HEK293 (cell line): Measurements from ENCODE around the gene GNMT.

Experiments
- CTCF ChIP-seq: fragments of 450-650 bp; formaldehyde crosslinking; IDR thresholded peaks from 2 replicates; pipeline ENCODE4 v1.5.1; 2016; ENCODE audit warnings: missing biosample characterization, missing genetic modification characterization
- FEZF1 ChIP-seq: fragments of 450-650 bp; formaldehyde crosslinking; IDR thresholded peaks from 2 replicates; pipeline ENCODE4 v1.5.1; 2016; ENCODE audit warnings: missing biosample characterization, missing genetic modification characterization
- KLF7 ChIP-seq: fragments of 450-650 bp; formaldehyde crosslinking; IDR thresholded peaks from 2 replicates; pipeline ENCODE4 v1.5.1; 2016; ENCODE audit warnings: missing biosample characterization, missing genetic modification characterization, borderline replicate concordance
- TCF7L2 ChIP-seq: IDR thresholded peaks from 2 replicates; pipeline ENCODE4 v1.6.1; 2011; ENCODE audit warnings: low read depth, mild to moderate bottlenecking, inconsistent platforms, low read length, moderate library complexity, borderline replicate concordance
- ZBTB21 ChIP-seq: fragments of 450-650 bp; formaldehyde crosslinking; IDR thresholded peaks from 2 replicates; pipeline ENCODE4 v1.5.1; 2017; ENCODE audit warnings: missing biosample characterization, missing genetic modification characterization
- ZBTB49 ChIP-seq: fragments of 450-650 bp; formaldehyde crosslinking; IDR thresholded peaks from 2 replicates; pipeline ENCODE4 v1.5.1; 2016; ENCODE audit warnings: missing biosample characterization, missing genetic modification characterization, low read depth
- ZFP37 ChIP-seq: fragments of 450-650 bp; formaldehyde crosslinking; IDR thresholded peaks from 2 replicates; pipeline ENCODE4 v1.5.1; 2016; ENCODE audit warnings: missing biosample characterization, missing genetic modification characterization
- ZNF146 ChIP-seq: fragments of 450-650 bp; formaldehyde crosslinking; IDR thresholded peaks from 2 replicates; pipeline ENCODE4 v1.5.1; 2016; ENCODE audit warnings: missing biosample characterization, missing genetic modification characterization
- ZNF221 ChIP-seq: fragments of 450-650 bp; formaldehyde crosslinking; IDR thresholded peaks from 2 replicates; pipeline ENCODE4 v1.5.1; 2017; ENCODE audit warnings: missing biosample characterization, missing genetic modification characterization, borderline replicate concordance
- ZNF26 ChIP-seq: fragments of 450-650 bp; formaldehyde crosslinking; IDR thresholded peaks from 2 replicates; pipeline ENCODE4 v1.5.1; 2016; ENCODE audit warnings: missing biosample characterization, missing genetic modification characterization
- ZNF266 ChIP-seq: fragments of 450-650 bp; formaldehyde crosslinking; IDR thresholded peaks from 2 replicates; pipeline ENCODE4 v1.5.1; 2016; ENCODE audit warnings: missing biosample characterization, missing genetic modification characterization, low read depth
- ZNF366 ChIP-seq: fragments of 450-650 bp; formaldehyde crosslinking; conservative IDR thresholded peaks from 2 replicates; pipeline ENCODE4 v1.5.1; 2016; ENCODE audit warnings: missing biosample characterization, missing genetic modification characterization
- ZNF398 ChIP-seq: fragments of 450-650 bp; formaldehyde crosslinking; IDR thresholded peaks from 2 replicates; pipeline ENCODE4 v1.5.1; 2017; ENCODE audit warnings: missing biosample characterization, missing genetic modification characterization
- ZNF48 ChIP-seq: fragments of 450-650 bp; formaldehyde crosslinking; IDR thresholded peaks from 2 replicates; pipeline ENCODE4 v1.5.1; 2016; ENCODE audit warnings: missing biosample characterization, missing genetic modification characterization
- ZNF513 ChIP-seq: fragments of 450-650 bp; IDR thresholded peaks from 2 replicates; pipeline ENCODE4 v1.5.1; 2018; ENCODE audit warnings: missing biosample characterization, missing genetic modification characterization
- ZNF529 ChIP-seq: fragments of 450-650 bp; formaldehyde crosslinking; IDR thresholded peaks from 2 replicates; pipeline ENCODE4 v1.5.1; 2017; ENCODE audit warnings: missing genetic modification characterization, missing biosample characterization; ENCODE audit not compliant: insufficient replicate concordance
- ZNF555 ChIP-seq: fragments of 450-650 bp; formaldehyde crosslinking; conservative IDR thresholded peaks from 2 replicates; pipeline ENCODE4 v1.5.1; 2017; ENCODE audit warnings: missing biosample characterization, mild to moderate bottlenecking, missing genetic modification characterization, inconsistent platforms
- ZNF561 ChIP-seq: fragments of 450-650 bp; IDR thresholded peaks from 2 replicates; pipeline ENCODE4 v1.5.1; 2018; ENCODE audit warnings: missing biosample characterization, missing genetic modification characterization, borderline replicate concordance
- ZNF596 ChIP-seq: fragments of 450-650 bp; IDR thresholded peaks from 2 replicates; pipeline ENCODE4 v1.5.0; 2018; ENCODE audit warnings: missing biosample characterization, mild to moderate bottlenecking, missing genetic modification characterization, moderate library complexity
- ZNF624 ChIP-seq: fragments of 450-650 bp; formaldehyde crosslinking; IDR thresholded peaks from 2 replicates; pipeline ENCODE4 v1.5.1; 2017; ENCODE audit warnings: missing biosample characterization, missing genetic modification characterization
- ZNF639 ChIP-seq: fragments of 450-650 bp; formaldehyde crosslinking; IDR thresholded peaks from 2 replicates; pipeline ENCODE4 v1.5.1; 2016; ENCODE audit warnings: missing biosample characterization, missing genetic modification characterization
- ZNF670 ChIP-seq: fragments of 450-650 bp; formaldehyde crosslinking; IDR thresholded peaks from 2 replicates; pipeline ENCODE4 v1.5.1; 2016; ENCODE audit warnings: missing biosample characterization, missing genetic modification characterization, low read depth
- ZNF692 ChIP-seq: fragments of 450-650 bp; formaldehyde crosslinking; IDR thresholded peaks from 2 replicates; pipeline ENCODE4 v1.5.1; 2016; ENCODE audit warnings: missing biosample characterization, missing genetic modification characterization
- ZNF843 ChIP-seq: fragments of 450-650 bp; formaldehyde crosslinking; IDR thresholded peaks from 2 replicates; pipeline ENCODE4 v1.5.1; 2016; ENCODE audit warnings: missing biosample characterization, missing genetic modification characterization
- ZSCAN30 ChIP-seq: fragments of 450-650 bp; IDR thresholded peaks from 2 replicates; pipeline ENCODE4 v1.5.1; 2018; ENCODE audit warnings: missing biosample characterization, mild to moderate bottlenecking, missing genetic modification characterization, moderate library complexity

GNMT gene

GRCh38 chr6:43013097-43013842 lies 52.7 kb downstream of the GNMT start (continued):
- TF ChIP-seq ZNF843 (tag by site-specific recombination) (peak; percentile 30; the same call in 1 of the 2 replicates), ZNF146 (tag by site-specific recombination) (no peak), ZNF366 (tag by site-specific recombination) (0 out of 2 replicates have a peak, but pooled peaks have one; percentile 25), ZNF513 (0 out of 2 replicates have a peak, but pooled peaks have one; percentile 6), ZNF624 (tag by site-specific recombination) (no peak), ZNF26 (tag by site-specific recombination) (no peak), ZBTB49 (tag by site-specific recombination) (no peak), ZFP37 (0 out of 2 replicates have a peak, but pooled peaks have one; percentile 55), ZNF529 (tag by site-specific recombination) (no peak), ZNF555 (tag by site-specific recombination) (no peak), TCF7L2 (no peak), KLF7 (tag by site-specific recombination) (peak; percentile 56; the same call in 1 of the 2 replicates), FEZF1 (tag by site-specific recombination) (0 out of 2 replicates have a peak, but pooled peaks have one; percentile 1), ZNF561 (no peak), ZNF670 (tag by site-specific recombination) (no peak), CTCF (no peak), ZNF639 (tag by site-specific recombination) (no peak), ZBTB21 (peak; percentile 45; the same call in 1 of the 2 replicates), ZSCAN30 (no peak), ZNF692 (tag by site-specific recombination) (peak; percentile 55; the same call in 1 of the 2 replicates), ZNF266 (tag by site-specific recombination) (no peak), ZNF596 (tag by site-specific recombination) (no peak), ZNF398 (tag by site-specific recombination) (peak; percentile 84), ZNF221 (tag by site-specific recombination) (no peak), ZNF48 (tag by site-specific recombination) (no peak)
